Sciatic nerve (tissue), 2 donors: ENCODE measurements around the gene SAE1. TPM values are rescaled to one million over a fixed set of nuclear protein-coding genes. Genes with fewer than 3 reads are reported as not detected.

Source experiments
- ATAC-seq: fragments of 200-7000 bp; cut with Tn5 transposase; one replicate; pipeline ENCODE4 v1.9.1; 2020; ENCODE audit warnings: mild to moderate bottlenecking, moderate library complexity
- DNase-seq: peaks from one replicate; pipeline ENCODE4 v3.0.0-alpha.2; 2020; ENCODE audit warnings: low spot score
- intact Hi-C: fragments of 100-400 bp; cut with DNase I; formaldehyde crosslinking; loops from one replicate; pipeline ENCODE4 v1.14.2; 2022
- total RNA-seq: library from RNA; stranded (reverse); fragmentation: NEBNext Ultra II Directional; extraction: Animal tissue kit (Norgen Biotek cat#: 25700); gene quantifications from one replicate; pipeline ENCODE4 v1.2.1, GENCODE V29; 2021
- donor health status: DM: no; HTN: no; CAD: no.
- donor health status: DM: no; HTN: no; CAD: no.

SAE1 gene
- total RNA-seq, 1 donor from 2014 or later, result 41.8 TPM

- no peak for ATAC-seq
- intact Hi-C loops, result no loop called here
- DNase-seq, result no peak
Measured at GRCh38 chr19:47152205-47152604, 21.6 kb downstream of the SAE1 start.

GRCh38 chr19:47152632-47153031 is 22.0 kb downstream of the SAE1 start:
- DNase-seq, result no peak
- intact Hi-C loops, result no loop called here
- no peak for ATAC-seq

GRCh38 chr19:47153266-47153665 is 22.6 kb downstream of the SAE1 start:
- intact Hi-C loops, result no loop called here
- ATAC-seq, result no peak
- DNase-seq, result no peak

GRCh38 chr19:47155148-47155547 is 24.5 kb downstream of the SAE1 start:
- intact Hi-C loops, result loop anchor here (5.0 kb wide), 2 partner anchors 47 to 92 kb away; no protein-coding TSS in a partner anchor

GRCh38 chr19:47156861-47157430 is 26.3 kb downstream of the SAE1 start:
- no peak for ATAC-seq
- no peak for DNase-seq
- intact Hi-C loops, result loop anchor here (5.0 kb wide), 2 partner anchors 45 to 90 kb away; no protein-coding TSS in a partner anchor

More at GRCh38 chr19:47155148-47155547, 24.5 kb downstream of the SAE1 start:
- DNase-seq (no peak), ATAC-seq (no peak)

- ATAC-seq (peak; percentile 65), DNase-seq (no peak)
- intact Hi-C loops, result loop anchor here (5.0 kb wide), 2 partner anchors 45 to 90 kb away; no protein-coding TSS in a partner anchor
Measured at GRCh38 chr19:47157431-47158321, 27.0 kb downstream of the SAE1 start.

GRCh38 chr19:47158367-47158791 is 27.7 kb downstream of the SAE1 start:
- peak; percentile 38 for ATAC-seq
- intact Hi-C loops, result loop anchor here (5.0 kb wide), 2 partner anchors 44 to 89 kb away; no protein-coding TSS in a partner anchor
- DNase-seq, result no peak

GRCh38 chr19:47158879-47159503 is 28.4 kb downstream of the SAE1 start:
- no peak for ATAC-seq
- no peak for DNase-seq
- intact Hi-C loops, result loop anchor here (5.0 kb wide), 2 partner anchors 43 to 88 kb away; no protein-coding TSS in a partner anchor

- intact Hi-C loops, result no loop called here
- ATAC-seq (no peak), DNase-seq (no peak)
Measured at GRCh38 chr19:47161876-47162489, 31.3 kb downstream of the SAE1 start.

- no peak for DNase-seq
- no peak for ATAC-seq
- intact Hi-C loops, result no loop called here
Measured at GRCh38 chr19:47168065-47168464, 37.4 kb downstream of the SAE1 start.

GRCh38 chr19:47172666-47173455 is 42.2 kb downstream of the SAE1 start:
- DNase-seq (no peak), ATAC-seq (no peak)
- intact Hi-C loops, result no loop called here

GRCh38 chr19:47176071-47176626 is 45.5 kb downstream of the SAE1 start:
- intact Hi-C loops, result no loop called here
- no peak for DNase-seq
- ATAC-seq, result peak; percentile 25

GRCh38 chr19:47176627-47177090 is 46.0 kb downstream of the SAE1 start:
- ATAC-seq, result peak; percentile 89
- intact Hi-C loops, result no loop called here
- DNase-seq, result no peak

GRCh38 chr19:47179653-47180310 is 49.1 kb downstream of the SAE1 start:
- DNase-seq, result no peak
- no peak for ATAC-seq
- intact Hi-C loops, result no loop called here

GRCh38 chr19:47183601-47184000 is 53.0 kb downstream of the SAE1 start:
- ATAC-seq, result no peak
- no peak for DNase-seq
- intact Hi-C loops, result no loop called here

- no peak for DNase-seq
Measured at GRCh38 chr19:47186446-47187334, 56.1 kb downstream of the SAE1 start.

GRCh38 chr19:47187335-47187655 is 56.7 kb downstream of the SAE1 start:
- no peak for DNase-seq
- intact Hi-C loops, result no loop called here
- ATAC-seq, result no peak

More at GRCh38 chr19:47186446-47187334, 56.1 kb downstream of the SAE1 start:
- no peak for ATAC-seq
- intact Hi-C loops, result no loop called here
